ENCODE data around the gene CFAP299. TPM values are rescaled to one million over a fixed set of nuclear protein-coding genes. Genes with fewer than 3 reads are reported as not detected.

Gene CFAP299
- total and polyA plus RNA-seq, 2 donors (not counting 3 experiments of a cell fraction or from before 2014, with no cell fraction given): not detected

DNA sequence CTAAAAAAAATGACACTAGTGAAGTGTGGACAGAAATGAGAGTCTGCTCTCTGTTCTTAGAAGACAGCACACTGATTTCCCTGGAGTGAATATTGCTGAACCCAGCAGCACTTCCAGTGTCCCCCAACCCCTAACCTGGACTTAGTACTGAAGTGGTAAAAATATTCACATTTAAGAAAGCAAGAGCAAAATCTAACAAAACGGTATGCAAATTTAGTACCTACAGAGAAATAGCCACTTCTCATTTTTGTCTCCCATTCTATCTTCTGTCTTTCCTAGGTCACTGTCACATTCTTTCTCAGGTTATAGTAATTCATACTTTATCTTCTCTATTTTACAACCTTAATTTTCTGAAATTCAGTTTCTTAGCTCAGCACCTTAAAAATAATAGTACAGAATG is 274.7 kb downstream of the CFAP299 start:
- H3K9ac ChIP-seq (replicated peaks; ENCODE audit: extremely low read depth, insufficient read depth, low read length): no peak overlapping the region
- BruUV-seq (replicated peaks): no TSS peak
- intact Hi-C loops (cut with micrococcal nuclease) (no loop called here), dilution Hi-C loops (cut with MboI; ENCODE audit: extremely low pct_ligation_motif_present, low sequenced_read_pairs) (no loop called here)
- TF ChIP-seq, protein P1, sequence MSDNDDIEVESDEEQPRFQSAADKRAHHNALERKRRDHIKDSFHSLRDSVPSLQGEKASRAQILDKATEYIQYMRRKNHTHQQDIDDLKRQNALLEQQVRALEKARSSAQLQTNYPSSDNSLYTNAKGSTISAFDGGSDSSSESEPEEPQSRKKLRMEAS (IDR thresholded peaks at IDR 0.05; ENCODE audit: insufficient read depth, insufficient read length): no peak
- no peak for TF ChIP-seq MYC (IDR thresholded peaks at IDR 0.05; ENCODE audit: low read depth, low read length)
- no peak for TF ChIP-seq JUN (IDR thresholded peaks at IDR 0.05; ENCODE audit: borderline replicate concordance, insufficient read depth, insufficient read length, low read depth)
- TF ChIP-seq GATA2 (IDR thresholded peaks at IDR 0.05; ENCODE audit: insufficient read depth, insufficient read length, low read depth, low read length): no peak
- TF ChIP-seq POLR2AphosphoS5 (IDR thresholded peaks at IDR 0.05; ENCODE audit: insufficient read depth, low read depth, low read length): no peak
- TF ChIP-seq FOS (IDR thresholded peaks at IDR 0.05; ENCODE audit: borderline replicate concordance, insufficient read depth, low read length): no peak
- TF ChIP-seq POLR2A (IDR thresholded peaks at IDR 0.05; ENCODE audit: low read depth, low read length): no peak
- TF ChIP-seq EZH2 (IDR thresholded peaks at IDR 0.05; ENCODE audit: borderline replicate concordance, low read depth, low read length, severe bottlenecking): no peak
- TF ChIP-seq, protein P2, sequence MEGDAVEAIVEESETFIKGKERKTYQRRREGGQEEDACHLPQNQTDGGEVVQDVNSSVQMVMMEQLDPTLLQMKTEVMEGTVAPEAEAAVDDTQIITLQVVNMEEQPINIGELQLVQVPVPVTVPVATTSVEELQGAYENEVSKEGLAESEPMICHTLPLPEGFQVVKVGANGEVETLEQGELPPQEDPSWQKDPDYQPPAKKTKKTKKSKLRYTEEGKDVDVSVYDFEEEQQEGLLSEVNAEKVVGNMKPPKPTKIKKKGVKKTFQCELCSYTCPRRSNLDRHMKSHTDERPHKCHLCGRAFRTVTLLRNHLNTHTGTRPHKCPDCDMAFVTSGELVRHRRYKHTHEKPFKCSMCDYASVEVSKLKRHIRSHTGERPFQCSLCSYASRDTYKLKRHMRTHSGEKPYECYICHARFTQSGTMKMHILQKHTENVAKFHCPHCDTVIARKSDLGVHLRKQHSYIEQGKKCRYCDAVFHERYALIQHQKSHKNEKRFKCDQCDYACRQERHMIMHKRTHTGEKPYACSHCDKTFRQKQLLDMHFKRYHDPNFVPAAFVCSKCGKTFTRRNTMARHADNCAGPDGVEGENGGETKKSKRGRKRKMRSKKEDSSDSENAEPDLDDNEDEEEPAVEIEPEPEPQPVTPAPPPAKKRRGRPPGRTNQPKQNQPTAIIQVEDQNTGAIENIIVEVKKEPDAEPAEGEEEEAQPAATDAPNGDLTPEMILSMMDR (IDR thresholded peaks at IDR 0.05; ENCODE audit: extremely low read depth in 1 of 2, insufficient read depth in 1 of 2, low read depth in 1 of 2, low read length in 2 of 2): no peak
- H3K9me3 ChIP-seq (replicated peaks; ENCODE audit: control insufficient read depth, insufficient read depth, low read length): no peaks in the 10 kb centered on the region
- no peaks in the 10 kb centered on the region for H3K9me1 ChIP-seq (replicated peaks; ENCODE audit: control insufficient read depth, extremely low read depth, insufficient read depth, low read length)
- CTCF ChIA-PET: no interaction called here
- H2AFZ ChIP-seq (ENCODE audit: low read depth, low read length): no peak overlapping the region
- FAIRE-seq (no peak), DNase-seq (ENCODE audit: low read depth, low spot score) (no peak)
- no peaks in the 10 kb centered on the region for H3K79me2 ChIP-seq (ENCODE audit: control insufficient read depth, insufficient read depth, low read length)
- POLR2A ChIA-PET: no interaction called here
- no peak overlapping the region for H3K27ac ChIP-seq (ENCODE audit: insufficient read depth, low read depth, low read length)
- no peak overlapping the region for H3K4me3 ChIP-seq (replicated peaks in 1 of 3; ENCODE audit: insufficient read depth in 1 of 3, low read depth in 1 of 3, low read length in 3 of 3)
- no peaks in the 10 kb centered on the region for H3K27me3 ChIP-seq (ENCODE audit: control insufficient read depth in 2 of 2, insufficient read depth in 2 of 2, low read length in 2 of 2)
- no peaks in the 10 kb centered on the region for H3K36me3 ChIP-seq (ENCODE audit: control insufficient read depth in 2 of 2, extremely low read depth in 1 of 2, insufficient read depth in 2 of 2, low read length in 2 of 2)
- no peak overlapping the region for H3K4me2 ChIP-seq (ENCODE audit: insufficient read depth, low read length)
- H4K20me1 ChIP-seq (replicated peaks; ENCODE audit: control insufficient read depth, extremely low read depth, insufficient read depth, low read length): no peaks in the 10 kb centered on the region
- H3K4me1 ChIP-seq (ENCODE audit: control insufficient read depth, extremely low read depth, insufficient read depth, low read length): no peaks in the 10 kb centered on the region

All from endothelial cell of umbilical vein (primary cell).